HG03575 (cell line): ENCODE results near the gene DMC1.
"Not testable (repeated sequence)": the region's sequence is repeated elsewhere in the genome, so short reads cannot be mapped to it uniquely, and the experiment has no call there.

Experiments
- ATAC-seq: cut with Tn5 transposase; IDR thresholded peaks from one replicate; pipeline ENCODE4 v1.9.1; 2021; ENCODE audit not compliant: unreplicated experiment, insufficient number of reproducible peaks, low FRiP score; ENCODE audit errors: extremely low read depth

The DMC1 gene

GRCh38 chr22:38479096-38479837 lies 90.7 kb downstream of the DMC1 start:
- ATAC-seq, result no peak

- no peak for ATAC-seq
Measured at GRCh38 chr22:38477585-38477984, 92.4 kb downstream of the DMC1 start.

- no peak for ATAC-seq
Measured at GRCh38 chr22:38474003-38474607, 95.9 kb downstream of the DMC1 start.

- ATAC-seq, result no peak
Measured at GRCh38 chr22:38471237-38471636, 98.7 kb downstream of the DMC1 start.

- not testable (repeated sequence) for ATAC-seq
Measured at GRCh38 chr22:38470179-38470578, 99.8 kb downstream of the DMC1 start.

- no peak for ATAC-seq
Measured at GRCh38 chr22:38469306-38469781, 100.6 kb downstream of the DMC1 start.
